ENCODE results near the gene VGLL3.

Gene VGLL3

GRCh38 chr3:86988235-86988634 lies 2.7 kb downstream of the VGLL3 start:
- H3K27ac ChIP-seq, result no peak overlapping the region
- TF ChIP-seq CTCF (conservative IDR thresholded peaks at IDR 0.05), result no peak

GRCh38 chr3:86987421-86987715 lies 3.6 kb downstream of the VGLL3 start:
- TF ChIP-seq CTCF (conservative IDR thresholded peaks at IDR 0.05) (no peak), ZFX (IDR thresholded peaks at IDR 0.05) (no peak)
- no peak overlapping the region for H3K27ac ChIP-seq

- no peak overlapping the region for H3K27ac ChIP-seq
Measured at GRCh38 chr3:86986671-86987420, 4.1 kb downstream of the VGLL3 start.

GRCh38 chr3:86985181-86985826 lies 5.6 kb downstream of the VGLL3 start:
- TF ChIP-seq ZFX (IDR thresholded peaks at IDR 0.05) (no peak), CTCF (conservative IDR thresholded peaks at IDR 0.05) (no peak)
- H3K27ac ChIP-seq, result no peak overlapping the region

More at GRCh38 chr3:86986671-86987420, 4.1 kb downstream of the VGLL3 start:
- TF ChIP-seq CTCF (conservative IDR thresholded peaks at IDR 0.05), result no peak
- TF ChIP-seq ZFX (IDR thresholded peaks at IDR 0.05), result no peak

GRCh38 chr3:86984271-86984670 lies 6.7 kb downstream of the VGLL3 start:
- no peak overlapping the region for H3K27ac ChIP-seq
- no peak for TF ChIP-seq ZFX (IDR thresholded peaks at IDR 0.05)
- TF ChIP-seq CTCF (conservative IDR thresholded peaks at IDR 0.05), result no peak

- no peak overlapping the region for H3K27ac ChIP-seq
- TF ChIP-seq ZFX (IDR thresholded peaks at IDR 0.05) (no peak), CTCF (conservative IDR thresholded peaks at IDR 0.05) (no peak)
Measured at GRCh38 chr3:86982883-86983282, 8.1 kb downstream of the VGLL3 start.

GRCh38 chr3:86978111-86978551 lies 12.8 kb downstream of the VGLL3 start:
- no peak for TF ChIP-seq ZFX (IDR thresholded peaks at IDR 0.05)
- no peak for TF ChIP-seq CTCF (conservative IDR thresholded peaks at IDR 0.05)
- H3K27ac ChIP-seq, result no peak overlapping the region
